Transverse colon (tissue), 4 donors: ENCODE results near the gene KRT33B.

Experiments used
- POLR2A ChIP-seq: fragments of 450-650 bp; IDR thresholded peaks from one replicate; pipeline ENCODE4 v1.6.1; 2016; ENCODE audit warnings: antibody characterized with exemption, mild to moderate bottlenecking, moderate library complexity
- POLR2AphosphoS5 ChIP-seq, 3 donors: sonication (generic); formaldehyde crosslinking; IDR thresholded peaks; one replicate each; pipeline ENCODE4 v1.6.1; 2016; ENCODE audit warnings: antibody characterized with exemption in 3 of 3
- TF ChIP-seq, protein P1 (sequence below), 5 experiments: fragments of 200-600 bp in 3 of 5; fragments of 450-650 bp in 2 of 5; sonication (generic) in 3 of 5; IDR thresholded peaks; 1 replicate in 2 of 5; 2 replicates in 3 of 5; pipeline ENCODE4 v1.5.1; 2016 to 2017; ENCODE audit warnings: antibody characterized with exemption in 5 of 5, inconsistent platforms in 3 of 5, mild to moderate bottlenecking in 2 of 5, moderate library complexity in 1 of 5

DNA sequence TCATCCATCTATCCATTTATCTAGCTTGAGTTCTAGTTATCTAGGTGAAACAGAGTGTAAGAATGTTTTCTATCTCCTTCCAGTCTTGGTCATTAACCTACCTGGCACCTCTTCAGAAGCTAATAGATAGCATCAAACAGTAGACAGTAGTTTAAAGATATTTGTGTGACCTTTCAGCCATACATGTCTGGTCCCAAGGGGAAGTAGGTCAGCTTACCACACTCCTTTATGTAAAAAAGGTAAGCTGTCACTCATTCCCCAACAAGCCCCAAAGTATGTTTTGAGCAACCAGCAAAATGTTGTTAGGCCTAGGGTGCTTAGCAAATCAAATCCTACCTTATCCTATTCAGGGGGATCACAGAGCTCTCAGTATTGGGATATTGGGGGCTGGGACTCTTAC is 3.5 kb downstream of the KRT33B start:
- TF ChIP-seq, protein P1, sequence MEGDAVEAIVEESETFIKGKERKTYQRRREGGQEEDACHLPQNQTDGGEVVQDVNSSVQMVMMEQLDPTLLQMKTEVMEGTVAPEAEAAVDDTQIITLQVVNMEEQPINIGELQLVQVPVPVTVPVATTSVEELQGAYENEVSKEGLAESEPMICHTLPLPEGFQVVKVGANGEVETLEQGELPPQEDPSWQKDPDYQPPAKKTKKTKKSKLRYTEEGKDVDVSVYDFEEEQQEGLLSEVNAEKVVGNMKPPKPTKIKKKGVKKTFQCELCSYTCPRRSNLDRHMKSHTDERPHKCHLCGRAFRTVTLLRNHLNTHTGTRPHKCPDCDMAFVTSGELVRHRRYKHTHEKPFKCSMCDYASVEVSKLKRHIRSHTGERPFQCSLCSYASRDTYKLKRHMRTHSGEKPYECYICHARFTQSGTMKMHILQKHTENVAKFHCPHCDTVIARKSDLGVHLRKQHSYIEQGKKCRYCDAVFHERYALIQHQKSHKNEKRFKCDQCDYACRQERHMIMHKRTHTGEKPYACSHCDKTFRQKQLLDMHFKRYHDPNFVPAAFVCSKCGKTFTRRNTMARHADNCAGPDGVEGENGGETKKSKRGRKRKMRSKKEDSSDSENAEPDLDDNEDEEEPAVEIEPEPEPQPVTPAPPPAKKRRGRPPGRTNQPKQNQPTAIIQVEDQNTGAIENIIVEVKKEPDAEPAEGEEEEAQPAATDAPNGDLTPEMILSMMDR (IDR thresholded peaks at IDR 0.05) = no peak
- TF ChIP-seq POLR2AphosphoS5 (IDR thresholded peaks at IDR 0.05) (no peak), POLR2A (no peak)
